HG02642 (cell line): ENCODE data around the gene UGT2B7.
"Not testable (repeated sequence)": the region's sequence is repeated elsewhere in the genome, so short reads cannot be mapped to it uniquely, and the experiment has no call there.

Experiments
- ATAC-seq: cut with Tn5 transposase; IDR thresholded peaks from one replicate; pipeline ENCODE4 v1.9.1; 2021; ENCODE audit warnings: mild to moderate bottlenecking; ENCODE audit not compliant: unreplicated experiment, poor library complexity

UGT2B7 gene

DNA sequence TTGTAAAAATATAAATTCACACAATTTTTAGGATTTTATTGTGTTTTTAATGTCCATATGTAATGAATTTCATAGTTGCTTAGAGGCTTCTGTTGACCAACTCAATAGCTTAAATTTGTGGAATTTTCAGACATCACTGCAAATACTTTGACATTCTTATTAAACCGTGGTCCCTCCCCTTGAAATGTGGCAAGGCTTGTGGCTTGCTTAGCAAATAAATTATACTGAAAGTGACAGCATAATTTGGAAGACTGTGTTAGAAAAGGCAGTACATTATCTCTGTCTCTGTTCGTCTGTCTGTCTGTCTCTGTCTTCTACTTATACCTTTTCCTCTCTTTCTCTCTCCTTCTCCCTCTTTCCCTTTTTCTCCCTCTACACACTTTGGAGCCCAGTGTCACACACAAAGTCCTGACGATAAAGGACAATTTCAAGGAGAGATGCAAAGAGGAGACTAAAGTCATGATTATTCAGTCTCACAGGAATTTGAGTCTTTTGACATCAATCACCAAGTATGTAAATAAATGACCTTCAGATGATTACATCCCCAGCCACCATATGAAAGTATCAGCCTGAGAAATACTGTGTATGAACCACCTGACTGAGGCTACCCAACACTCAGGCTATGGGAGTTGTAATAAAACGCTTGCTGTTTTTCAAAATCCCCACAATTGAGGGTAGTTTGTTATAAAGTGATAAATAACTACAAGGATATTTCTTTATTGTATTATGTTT is 21.0 kb upstream of the UGT2B7 start:
- no peak for ATAC-seq

DNA sequence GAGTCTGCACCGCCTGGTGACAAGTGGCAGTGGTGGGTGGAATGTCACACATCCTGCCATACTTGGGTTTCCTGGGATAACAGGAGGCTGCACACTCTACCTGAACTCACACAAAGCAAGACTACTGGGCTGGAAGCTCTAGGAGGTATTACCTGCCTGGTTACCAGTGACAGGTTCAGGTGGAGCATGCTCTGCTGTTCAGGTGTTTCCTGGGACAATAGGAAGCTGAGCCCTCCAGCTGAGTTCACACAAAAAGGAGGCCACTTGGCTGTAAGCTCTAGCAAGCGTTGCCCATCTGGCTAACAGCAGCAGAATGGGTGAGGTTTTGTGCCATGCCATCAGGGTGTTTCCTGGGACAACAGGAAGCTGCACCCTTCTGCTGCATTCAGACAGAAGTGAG is 17.4 kb upstream of the UGT2B7 start:
- no peak for ATAC-seq

DNA sequence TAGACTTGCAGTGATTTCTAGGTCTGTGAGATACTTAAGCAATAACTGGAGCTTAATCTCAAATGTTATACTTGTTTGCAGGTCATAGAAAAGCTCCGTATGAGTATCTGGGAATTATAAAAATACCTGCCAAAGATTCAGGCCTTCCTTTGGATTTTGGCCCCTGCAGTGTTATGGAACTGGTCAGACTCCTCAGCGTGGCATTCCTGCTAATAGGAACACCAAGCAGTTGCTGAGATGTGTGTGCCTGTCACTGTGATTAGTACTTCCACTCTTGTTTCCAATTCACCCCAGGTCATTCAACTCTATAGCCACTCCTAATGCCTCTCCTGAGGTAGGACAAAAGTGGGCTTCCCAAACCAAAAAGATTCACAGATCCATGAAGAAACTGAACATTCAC is 7.8 kb upstream of the UGT2B7 start:
- no peak for ATAC-seq

DNA sequence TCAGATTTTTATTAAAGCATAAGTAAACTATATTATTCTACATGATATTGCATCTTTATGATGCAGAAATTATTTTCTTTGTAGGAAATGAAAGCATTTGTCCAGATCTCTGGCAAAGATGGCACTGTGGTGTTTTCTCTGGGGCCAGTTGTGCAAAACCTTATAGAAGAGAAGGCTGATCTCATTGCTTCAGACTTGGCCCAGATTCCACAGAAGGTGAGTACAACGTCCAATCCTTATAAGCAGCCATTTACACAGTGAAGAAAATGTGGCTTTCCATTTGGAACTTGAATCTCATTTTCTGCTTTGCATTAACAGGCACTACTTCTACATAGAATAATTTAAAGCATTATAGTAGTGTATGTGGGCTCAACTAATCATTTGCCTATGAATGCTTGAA is 6.9 kb upstream of the UGT2B7 start:
- no peak for ATAC-seq

DNA sequence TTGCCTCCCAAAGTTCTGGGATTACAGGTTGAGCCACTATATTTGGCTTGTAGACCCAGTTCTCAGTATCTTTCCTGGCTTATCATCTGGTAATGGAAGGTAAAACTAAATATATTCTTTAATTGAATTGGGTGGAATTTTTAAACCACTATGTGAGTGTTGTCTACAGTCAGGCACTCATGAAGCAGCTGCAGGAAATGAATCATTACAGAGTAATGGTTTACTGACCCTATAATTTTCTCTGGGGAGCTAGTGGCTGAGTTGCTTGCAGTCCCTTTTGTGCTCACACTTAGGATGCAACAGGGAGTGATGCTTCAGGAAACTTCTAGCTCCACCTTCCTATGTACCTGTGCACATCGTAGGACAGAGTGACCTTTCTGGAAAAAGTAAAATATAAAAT is 4.1 kb upstream of the UGT2B7 start:
- ATAC-seq = no peak

DNA sequence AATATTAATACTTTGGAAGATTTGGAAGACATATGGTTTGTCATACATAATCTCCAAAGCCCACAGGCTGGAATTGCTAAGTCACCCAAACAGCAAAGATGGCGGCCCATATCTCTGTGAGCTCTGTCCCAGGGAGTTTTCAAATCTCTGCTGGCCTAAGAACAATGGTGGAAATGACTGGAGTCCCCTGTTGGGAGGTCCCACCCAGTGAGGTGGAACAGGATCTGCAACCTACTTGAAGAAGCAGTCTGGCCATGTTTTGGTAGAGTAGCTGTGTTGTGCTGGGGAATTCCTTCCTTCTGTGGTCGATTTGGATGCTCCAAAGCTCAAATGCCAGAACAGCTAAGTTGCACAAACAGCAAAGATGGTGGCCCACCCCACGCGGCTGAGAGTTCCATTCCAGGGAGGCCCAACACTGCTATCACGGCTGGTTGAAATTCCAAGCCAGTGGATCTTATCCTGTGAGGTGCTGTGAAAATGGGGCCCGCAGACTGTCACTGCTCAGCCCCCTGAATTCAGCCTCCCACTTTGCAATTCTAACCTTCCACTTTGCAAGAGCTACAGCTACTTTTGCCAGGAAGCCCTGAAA is 3.2 kb upstream of the UGT2B7 start:
- ATAC-seq = no peak

DNA sequence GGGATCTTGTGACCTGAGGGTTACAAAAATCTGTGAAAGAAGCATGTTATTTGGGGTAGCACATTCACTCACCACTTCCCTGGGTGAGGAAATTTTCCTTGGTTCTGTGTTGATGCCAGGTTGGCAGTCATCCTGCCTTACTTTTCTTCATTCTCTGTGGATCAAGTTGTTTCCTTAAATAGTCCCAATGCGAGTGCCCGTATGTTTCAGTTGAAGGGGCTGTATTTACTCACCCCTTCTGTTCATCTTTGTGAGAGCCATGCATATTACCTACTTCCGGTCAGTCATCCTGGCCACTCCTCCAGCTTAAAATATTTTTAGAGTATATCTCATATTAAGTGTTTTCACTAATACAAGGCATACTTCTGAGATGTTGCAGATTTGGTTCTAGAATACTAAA is 2.6 kb upstream of the UGT2B7 start:
- no peak for ATAC-seq

DNA sequence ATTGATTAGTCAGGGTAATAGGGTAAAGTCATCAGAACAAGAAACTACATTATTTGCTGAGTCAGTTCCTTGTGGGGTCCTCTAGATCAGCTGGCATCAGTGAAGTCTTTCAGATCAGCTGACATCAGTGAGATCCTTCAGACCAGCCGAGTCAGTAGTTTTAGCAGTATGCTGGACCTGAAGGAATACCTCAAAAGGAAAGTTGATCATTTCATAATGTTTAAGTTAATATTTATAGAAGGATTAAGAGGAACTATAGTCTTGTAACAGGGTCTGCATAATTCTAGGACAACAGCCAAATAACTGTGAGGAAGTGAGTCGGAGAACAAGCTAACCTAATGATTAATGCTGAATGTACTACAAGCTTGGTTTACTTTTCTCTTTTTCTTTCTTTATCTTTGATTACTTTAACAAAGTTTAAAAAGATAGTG is 958 bp upstream of the UGT2B7 start:
- ATAC-seq = peak; percentile 39

DNA sequence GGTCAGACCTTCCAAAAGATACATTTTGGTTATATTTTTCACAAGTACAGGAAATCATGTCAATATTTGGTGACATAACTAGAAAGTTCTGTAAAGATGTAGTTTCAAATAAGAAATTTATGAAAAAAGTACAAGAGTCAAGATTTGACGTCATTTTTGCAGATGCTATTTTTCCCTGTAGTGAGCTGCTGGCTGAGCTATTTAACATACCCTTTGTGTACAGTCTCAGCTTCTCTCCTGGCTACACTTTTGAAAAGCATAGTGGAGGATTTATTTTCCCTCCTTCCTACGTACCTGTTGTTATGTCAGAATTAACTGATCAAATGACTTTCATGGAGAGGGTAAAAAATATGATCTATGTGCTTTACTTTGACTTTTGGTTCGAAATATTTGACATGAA is 536 bp downstream of the UGT2B7 start:
- ATAC-seq = no peak

DNA sequence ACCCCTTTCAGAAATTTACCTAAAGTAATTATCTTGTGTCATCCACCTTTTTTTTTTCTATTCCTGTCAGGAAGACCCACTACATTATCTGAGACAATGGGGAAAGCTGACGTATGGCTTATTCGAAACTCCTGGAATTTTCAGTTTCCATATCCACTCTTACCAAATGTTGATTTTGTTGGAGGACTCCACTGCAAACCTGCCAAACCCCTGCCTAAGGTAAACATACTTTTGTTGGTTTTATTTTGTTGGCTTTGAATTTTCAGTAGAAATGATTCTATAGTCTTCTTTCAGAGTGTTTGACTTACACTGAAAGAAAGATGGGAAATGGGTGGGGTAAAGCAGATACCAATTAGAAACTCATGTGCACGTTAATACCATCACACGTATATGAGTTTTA is 2.2 kb downstream of the UGT2B7 start:
- ATAC-seq = no peak

DNA sequence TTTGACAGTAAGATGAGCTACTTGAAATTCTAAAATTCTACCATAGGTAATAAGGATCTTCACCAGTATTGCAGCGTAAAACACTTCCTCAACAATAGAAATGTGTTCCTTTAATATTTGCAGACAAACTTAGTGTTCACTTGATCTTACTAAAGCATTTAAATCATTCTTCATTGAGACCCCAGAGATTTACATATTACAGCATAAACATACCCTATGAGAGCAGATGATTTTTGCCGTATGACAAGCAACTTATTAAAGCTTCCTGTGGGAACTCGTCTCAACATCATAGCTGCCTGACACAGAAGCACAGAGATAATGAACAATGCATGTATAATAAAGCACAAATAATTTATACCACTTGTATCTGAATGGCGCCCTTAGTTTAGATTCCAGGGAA is 3.6 kb downstream of the UGT2B7 start:
- no peak for ATAC-seq

DNA sequence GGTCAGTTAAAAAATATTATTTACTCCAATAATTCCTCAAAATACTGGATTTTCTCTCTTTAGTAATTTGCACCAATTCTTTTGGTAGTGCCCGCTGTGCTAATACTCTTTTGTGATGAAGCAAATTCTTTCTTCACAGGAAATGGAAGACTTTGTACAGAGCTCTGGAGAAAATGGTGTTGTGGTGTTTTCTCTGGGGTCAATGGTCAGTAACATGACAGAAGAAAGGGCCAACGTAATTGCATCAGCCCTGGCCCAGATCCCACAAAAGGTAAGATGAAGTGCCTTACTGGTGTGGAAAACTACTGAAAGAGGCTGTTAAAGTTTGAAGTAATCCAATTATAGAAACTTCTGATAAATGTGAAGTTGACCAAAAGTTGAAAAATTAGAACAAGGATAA is 6.4 kb downstream of the UGT2B7 start:
- not testable (repeated sequence) for ATAC-seq

DNA sequence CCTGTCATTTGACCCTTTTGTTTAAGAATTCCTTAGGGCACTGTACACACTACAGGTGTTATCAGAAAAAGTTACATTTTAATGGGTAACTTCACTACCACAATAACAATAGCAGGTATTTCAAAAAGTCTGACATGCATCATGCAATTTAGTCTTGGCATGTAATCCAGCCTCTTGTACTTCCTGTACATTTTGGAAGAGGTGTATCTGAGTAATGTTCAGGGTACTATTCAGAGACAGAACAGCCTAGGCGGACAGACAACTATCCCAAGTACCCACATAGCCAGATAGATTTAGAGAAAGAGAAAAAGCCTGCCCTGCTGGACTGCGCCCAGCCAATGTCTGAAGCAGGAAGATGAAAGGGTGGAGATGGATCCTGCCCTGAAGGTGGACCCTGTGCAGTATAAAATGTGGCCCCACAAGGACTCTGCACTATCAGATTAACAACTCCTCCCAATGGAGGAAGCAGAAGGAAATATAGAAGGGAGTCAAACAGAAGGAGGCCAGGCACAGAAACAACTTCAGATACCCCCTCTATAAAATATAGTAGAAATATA is 8.5 kb downstream of the UGT2B7 start:
- ATAC-seq = no peak

DNA sequence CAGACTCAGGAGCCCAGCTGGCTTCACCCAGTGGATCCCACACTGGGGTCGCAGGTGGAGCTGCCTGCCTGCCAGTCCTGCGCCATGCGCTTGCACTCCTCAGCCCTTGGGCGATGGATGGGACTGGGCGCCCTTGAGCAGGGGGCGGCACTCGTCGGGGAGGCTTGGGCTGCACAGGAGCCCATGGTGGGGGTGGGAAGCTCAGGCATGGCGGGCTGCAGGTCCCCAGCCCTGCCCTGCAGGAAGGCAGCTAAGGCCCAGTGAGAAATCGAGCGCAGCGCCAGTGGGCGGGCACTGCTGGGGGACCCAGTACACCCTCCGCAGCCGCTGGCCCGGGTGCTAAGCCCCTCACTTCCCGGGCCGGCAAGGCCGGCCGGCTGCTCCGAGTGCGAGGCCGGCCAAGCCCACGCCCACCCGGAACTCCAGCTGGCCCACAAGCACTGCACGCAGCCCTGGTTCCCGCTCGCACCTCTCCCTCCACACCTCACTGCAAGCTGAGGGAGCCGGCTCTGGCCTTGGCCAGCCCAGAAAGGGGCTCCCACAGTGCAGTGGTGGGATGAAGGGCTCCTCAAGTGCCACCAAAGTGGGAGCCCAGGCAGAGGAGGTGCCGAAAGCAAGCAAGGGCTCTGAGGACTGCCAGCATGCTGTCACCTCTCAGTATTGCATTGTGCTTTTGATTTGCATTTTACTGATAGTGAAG is 19.0 kb downstream of the UGT2B7 start:
- ATAC-seq = not testable (repeated sequence)

DNA sequence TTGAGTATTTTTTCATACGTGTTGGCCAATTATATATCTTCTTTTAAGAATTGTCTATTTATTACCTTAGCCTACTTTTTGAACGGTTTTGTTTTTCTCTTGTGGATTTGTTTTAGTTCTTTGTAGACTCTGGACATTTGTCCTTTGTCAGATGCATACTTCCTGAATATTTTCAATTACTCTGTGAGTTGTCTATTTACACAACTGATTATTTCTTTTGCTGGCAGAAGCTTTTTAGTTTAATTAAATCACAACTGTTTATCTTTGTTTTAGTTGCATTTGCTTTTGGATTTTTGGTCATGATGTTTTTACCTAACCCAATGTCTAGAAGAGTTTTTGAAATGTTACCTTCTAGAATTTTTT is 19.6 kb downstream of the UGT2B7 start:
- ATAC-seq = no peak

DNA sequence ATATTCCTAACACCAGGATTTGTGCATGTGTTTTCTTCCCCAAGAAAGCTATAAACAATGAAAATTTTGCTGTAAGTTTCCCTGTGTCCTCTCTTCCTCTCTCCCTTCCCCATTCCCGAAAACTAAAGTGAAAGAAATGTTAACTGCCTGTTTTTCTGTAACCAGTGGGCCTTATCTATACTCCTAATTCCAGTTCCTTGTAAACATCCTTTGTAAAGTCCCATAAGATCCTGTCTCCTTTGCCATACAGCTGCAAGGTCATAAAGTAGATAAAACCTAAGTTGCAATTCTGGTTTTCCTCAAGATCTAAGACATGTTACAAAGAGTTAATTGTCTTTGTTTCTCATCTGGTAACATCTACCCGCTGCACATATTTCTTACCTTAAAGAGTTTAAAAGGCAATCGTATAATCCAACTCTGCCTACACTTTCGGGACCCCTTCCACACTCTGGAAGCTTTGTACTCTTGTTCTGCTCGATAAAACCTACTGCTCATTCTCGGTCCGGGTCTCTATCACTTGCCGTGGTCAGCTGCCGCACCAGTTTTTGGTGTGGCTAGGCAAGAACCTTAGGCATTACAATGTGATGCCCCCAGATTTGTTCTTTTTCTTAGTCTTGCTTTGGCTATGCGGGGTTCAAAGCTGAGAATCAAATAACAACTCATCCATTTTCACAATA is 20.5 kb downstream of the UGT2B7 start:
- ATAC-seq = no peak

DNA sequence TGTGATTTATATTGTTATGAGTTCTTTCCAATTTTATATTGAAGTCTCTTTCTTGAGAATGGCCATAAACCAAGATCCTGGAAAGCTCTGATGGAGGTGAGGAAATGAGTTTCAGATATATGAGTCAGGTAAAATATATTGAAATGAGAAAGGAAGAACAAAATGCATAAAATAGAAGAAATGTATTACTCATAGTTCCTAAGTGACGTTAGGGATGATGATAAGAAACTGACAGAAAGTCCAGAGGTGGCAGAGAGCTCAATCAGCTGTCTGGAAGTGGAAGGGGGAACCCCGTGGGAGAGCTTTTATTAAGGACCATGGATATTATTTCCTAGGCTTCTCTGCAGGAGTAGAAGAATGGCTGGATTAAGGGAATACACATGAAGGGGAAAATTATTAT is 24.6 kb downstream of the UGT2B7 start:
- no peak for ATAC-seq

DNA sequence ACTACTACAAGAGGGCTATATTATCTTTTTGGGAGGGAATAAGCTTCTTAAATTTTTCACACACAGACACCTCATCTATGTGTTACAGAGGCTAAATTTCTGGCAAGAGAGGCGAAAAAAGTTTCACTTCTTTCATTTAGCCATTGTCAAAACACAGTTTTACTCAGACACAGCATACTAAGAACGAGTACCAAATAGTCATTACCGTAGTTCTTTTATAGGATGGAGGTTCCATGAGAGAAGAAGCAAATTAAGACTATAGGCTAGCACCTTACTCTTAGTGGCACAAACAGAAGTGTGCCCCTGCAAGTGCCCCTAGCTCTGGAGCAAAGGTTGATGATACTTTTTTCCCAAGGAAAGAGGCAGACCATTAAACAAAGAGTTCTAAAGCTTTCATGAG is 26.2 kb downstream of the UGT2B7 start:
- no peak for ATAC-seq

DNA sequence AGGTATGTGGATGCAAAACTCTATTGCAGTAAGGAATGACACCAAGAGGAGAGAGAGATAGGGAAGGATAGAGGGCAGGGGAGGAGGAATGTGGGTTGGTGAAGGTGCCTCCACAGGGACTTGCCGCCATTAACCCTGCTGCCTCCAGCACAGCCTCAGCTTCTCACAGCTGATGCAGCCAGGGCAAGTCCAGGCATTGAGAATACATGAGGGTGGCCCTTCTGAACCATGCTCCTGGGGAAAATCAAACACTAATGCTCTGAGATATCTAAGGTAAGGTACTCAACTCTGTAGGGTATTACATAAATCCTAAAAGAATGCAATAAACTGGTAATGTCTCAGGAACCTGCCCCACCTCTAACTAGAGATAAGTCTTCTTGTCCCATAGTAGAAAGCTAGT is 28.7 kb downstream of the UGT2B7 start:
- no peak for ATAC-seq

DNA sequence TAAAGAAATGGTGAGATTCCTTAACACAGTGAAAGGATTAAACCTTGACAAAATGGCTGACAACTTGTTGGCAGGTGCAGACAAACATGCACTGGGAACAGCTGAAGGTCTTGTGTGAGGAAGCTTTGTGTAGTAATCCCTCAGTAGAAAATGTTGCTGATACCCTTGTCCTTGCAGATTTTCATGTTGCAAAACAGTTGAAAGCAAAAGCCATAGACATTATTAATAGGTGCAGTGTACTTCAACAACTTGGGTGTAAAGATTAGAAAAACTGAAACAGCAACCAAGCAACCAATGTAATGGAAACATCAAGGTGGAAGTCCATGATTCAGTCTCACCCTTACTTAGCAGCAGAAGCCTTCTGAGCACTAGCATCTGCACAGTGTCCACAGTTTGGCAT is 29.8 kb downstream of the UGT2B7 start:
- peak; percentile 55 for ATAC-seq

DNA sequence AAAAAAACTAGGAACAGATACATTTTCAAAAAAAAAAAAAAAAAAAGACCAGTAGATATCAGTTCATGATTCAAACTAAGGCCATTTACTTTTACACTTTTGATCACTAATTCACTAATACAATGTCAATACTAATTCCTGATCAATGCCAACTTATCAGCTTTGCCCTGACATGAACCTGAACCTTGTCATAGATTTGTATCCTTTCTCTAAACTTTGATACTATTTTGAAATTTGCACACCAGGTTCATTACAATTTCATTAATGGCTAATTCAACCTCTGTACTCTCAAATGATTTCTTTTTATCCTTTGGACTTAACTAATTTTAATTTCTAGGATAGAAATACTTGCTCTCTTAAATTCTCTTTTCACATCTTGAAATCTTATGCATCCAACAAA is 37.7 kb downstream of the UGT2B7 start:
- no peak for ATAC-seq
